K562 (cell line): ENCODE data around the gene HOXB6. TPM values are rescaled to one million over a fixed set of nuclear protein-coding genes. Genes with fewer than 3 reads are reported as not detected.

Experiments
- DACH1 ChIP-seq: fragments of 450-650 bp; IDR thresholded peaks from 2 replicates; pipeline ENCODE4 v1.6.1; 2018; ENCODE audit not compliant: partially characterized antibody
- EHMT2 ChIP-seq: fragments of 450-650 bp; IDR thresholded peaks from 2 replicates; pipeline ENCODE4 v1.6.1; 2018; ENCODE audit warnings: antibody characterized with exemption
- FUS ChIP-seq: fragments of 200-400 bp; formaldehyde crosslinking; optimal IDR thresholded peaks from 2 replicates; pipeline ENCODE3; 2017; ENCODE audit warnings: low read depth, low read length
- LEF1 ChIP-seq: fragments of 450-650 bp; IDR thresholded peaks from 2 replicates; pipeline ENCODE4 v1.6.1; 2016; ENCODE audit warnings: mild to moderate bottlenecking
- SNIP1 ChIP-seq: fragments of 450-650 bp; IDR thresholded peaks from 2 replicates; pipeline ENCODE4 v1.7.1; 2017; ENCODE audit warnings: low read depth, mild to moderate bottlenecking
- SNRNP70 ChIP-seq: fragments of 200-400 bp; formaldehyde crosslinking; optimal IDR thresholded peaks from 2 replicates; pipeline ENCODE3; 2017; ENCODE audit warnings: low read depth, low read length
- ZNF23 ChIP-seq: fragments of 250-450 bp; sonication (Bioruptor Pico); IDR thresholded peaks from 2 replicates; pipeline ENCODE4 v1.4.0; 2020; ENCODE audit warnings: mild to moderate bottlenecking
- polyA plus RNA-seq, 8 experiments: library from polyadenylated mRNA; depleted of rRNA in 4 of 8; stranded (reverse) in 5 of 8; unstranded in 3 of 8; fragments of >200 nt; fragmentation: Nextera tagmentation in 2 of 8; fragmentation: Illumina TruSeq in 1 of 8; extraction: Ambion mirVana in 2 of 8; extraction: Trizol in 1 of 8; gene quantifications; 2 replicates each; pipeline versions ENCODE4 v1.2.1 to v1.2.3, GENCODE V29; 2011 to 2014; ENCODE audit warnings: inconsistent platforms in 1 of 8, missing spikeins in 1 of 8
- total RNA-seq, 7 experiments: library from RNA; depleted of rRNA in 6 of 7; stranded (reverse); fragments of >200 nt in 6 of 7; fragmentation: Illumina TruSeq in 2 of 7; extraction: Trizol in 2 of 7; gene quantifications; 2 replicates each; pipeline versions ENCODE4 v1.2.1 to v1.2.3, GENCODE V29; 2011 to 2021; ENCODE audit warnings: low replicate concordance in 1 of 7
- TF ChIP-seq, protein P1 (sequence below), 2 experiments: fragments of 450-650 bp; formaldehyde crosslinking in 1 of 2; IDR thresholded peaks; 2 replicates each; pipeline versions ENCODE4 v1.4.0 to v1.6.1; 2014 to 2020; ENCODE audit warnings: mild to moderate bottlenecking in 2 of 2, borderline replicate concordance in 1 of 2, low read depth in 1 of 2
- TF ChIP-seq, protein P2 (sequence below): sonication (generic); formaldehyde crosslinking; IDR thresholded peaks from 2 replicates; pipeline ENCODE4 v1.8.0; 2022; ENCODE audit warnings: mild to moderate bottlenecking, missing genetic modification reagents

The HOXB6 gene
- total and polyA plus RNA-seq, 9 of the 15 experiments (the other 6 are each of a cell fraction or from before 2014, with no cell fraction given), result 1.2 to 14.8 (median 4.9) TPM

DNA sequence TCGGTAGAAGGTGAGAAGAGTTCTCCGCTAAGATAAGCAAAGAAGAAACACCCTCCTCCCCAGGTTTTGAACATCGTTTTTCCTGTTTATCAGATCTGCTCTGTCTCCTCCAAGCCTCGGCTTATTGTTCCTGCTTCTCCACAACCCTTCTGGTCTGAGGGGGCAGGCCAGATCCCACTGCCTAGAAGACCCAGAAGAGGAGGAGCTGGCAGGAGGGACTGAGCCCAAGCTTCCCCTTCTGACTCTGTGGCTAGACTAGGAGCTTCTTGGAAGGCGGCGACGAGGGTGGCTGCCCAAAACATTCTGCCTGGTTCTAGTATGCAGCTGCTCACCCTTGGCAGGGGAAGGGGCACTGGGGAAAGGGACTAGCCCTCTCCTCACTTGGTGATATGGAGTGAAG is 6.0 kb downstream of the HOXB6 start (continued):
- TF ChIP-seq, protein P1, sequence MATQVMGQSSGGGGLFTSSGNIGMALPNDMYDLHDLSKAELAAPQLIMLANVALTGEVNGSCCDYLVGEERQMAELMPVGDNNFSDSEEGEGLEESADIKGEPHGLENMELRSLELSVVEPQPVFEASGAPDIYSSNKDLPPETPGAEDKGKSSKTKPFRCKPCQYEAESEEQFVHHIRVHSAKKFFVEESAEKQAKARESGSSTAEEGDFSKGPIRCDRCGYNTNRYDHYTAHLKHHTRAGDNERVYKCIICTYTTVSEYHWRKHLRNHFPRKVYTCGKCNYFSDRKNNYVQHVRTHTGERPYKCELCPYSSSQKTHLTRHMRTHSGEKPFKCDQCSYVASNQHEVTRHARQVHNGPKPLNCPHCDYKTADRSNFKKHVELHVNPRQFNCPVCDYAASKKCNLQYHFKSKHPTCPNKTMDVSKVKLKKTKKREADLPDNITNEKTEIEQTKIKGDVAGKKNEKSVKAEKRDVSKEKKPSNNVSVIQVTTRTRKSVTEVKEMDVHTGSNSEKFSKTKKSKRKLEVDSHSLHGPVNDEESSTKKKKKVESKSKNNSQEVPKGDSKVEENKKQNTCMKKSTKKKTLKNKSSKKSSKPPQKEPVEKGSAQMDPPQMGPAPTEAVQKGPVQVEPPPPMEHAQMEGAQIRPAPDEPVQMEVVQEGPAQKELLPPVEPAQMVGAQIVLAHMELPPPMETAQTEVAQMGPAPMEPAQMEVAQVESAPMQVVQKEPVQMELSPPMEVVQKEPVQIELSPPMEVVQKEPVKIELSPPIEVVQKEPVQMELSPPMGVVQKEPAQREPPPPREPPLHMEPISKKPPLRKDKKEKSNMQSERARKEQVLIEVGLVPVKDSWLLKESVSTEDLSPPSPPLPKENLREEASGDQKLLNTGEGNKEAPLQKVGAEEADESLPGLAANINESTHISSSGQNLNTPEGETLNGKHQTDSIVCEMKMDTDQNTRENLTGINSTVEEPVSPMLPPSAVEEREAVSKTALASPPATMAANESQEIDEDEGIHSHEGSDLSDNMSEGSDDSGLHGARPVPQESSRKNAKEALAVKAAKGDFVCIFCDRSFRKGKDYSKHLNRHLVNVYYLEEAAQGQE (IDR thresholded peaks at IDR 0.05; ENCODE audit: borderline replicate concordance), result no peak
- TF ChIP-seq, protein P1 (CRISPR knock-in tag; IDR thresholded peaks at IDR 0.05; ENCODE audit: low read depth), result no peak
- TF ChIP-seq FUS (no peak), EHMT2 (no peak), ZNF23 (CRISPR knock-in tag) (no peak), DACH1 (no peak), SNIP1 (no peak), LEF1 (no peak), SNRNP70 (no peak)
- TF ChIP-seq, protein P2, sequence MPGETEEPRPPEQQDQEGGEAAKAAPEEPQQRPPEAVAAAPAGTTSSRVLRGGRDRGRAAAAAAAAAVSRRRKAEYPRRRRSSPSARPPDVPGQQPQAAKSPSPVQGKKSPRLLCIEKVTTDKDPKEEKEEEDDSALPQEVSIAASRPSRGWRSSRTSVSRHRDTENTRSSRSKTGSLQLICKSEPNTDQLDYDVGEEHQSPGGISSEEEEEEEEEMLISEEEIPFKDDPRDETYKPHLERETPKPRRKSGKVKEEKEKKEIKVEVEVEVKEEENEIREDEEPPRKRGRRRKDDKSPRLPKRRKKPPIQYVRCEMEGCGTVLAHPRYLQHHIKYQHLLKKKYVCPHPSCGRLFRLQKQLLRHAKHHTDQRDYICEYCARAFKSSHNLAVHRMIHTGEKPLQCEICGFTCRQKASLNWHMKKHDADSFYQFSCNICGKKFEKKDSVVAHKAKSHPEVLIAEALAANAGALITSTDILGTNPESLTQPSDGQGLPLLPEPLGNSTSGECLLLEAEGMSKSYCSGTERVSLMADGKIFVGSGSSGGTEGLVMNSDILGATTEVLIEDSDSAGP, result no peak
